ENCODE measurements around the gene ZNF500.

GRCh38 chr16:4750896-4751295 lies 16.1 kb downstream of the ZNF500 start:
- TF ChIP-seq, protein P1, sequence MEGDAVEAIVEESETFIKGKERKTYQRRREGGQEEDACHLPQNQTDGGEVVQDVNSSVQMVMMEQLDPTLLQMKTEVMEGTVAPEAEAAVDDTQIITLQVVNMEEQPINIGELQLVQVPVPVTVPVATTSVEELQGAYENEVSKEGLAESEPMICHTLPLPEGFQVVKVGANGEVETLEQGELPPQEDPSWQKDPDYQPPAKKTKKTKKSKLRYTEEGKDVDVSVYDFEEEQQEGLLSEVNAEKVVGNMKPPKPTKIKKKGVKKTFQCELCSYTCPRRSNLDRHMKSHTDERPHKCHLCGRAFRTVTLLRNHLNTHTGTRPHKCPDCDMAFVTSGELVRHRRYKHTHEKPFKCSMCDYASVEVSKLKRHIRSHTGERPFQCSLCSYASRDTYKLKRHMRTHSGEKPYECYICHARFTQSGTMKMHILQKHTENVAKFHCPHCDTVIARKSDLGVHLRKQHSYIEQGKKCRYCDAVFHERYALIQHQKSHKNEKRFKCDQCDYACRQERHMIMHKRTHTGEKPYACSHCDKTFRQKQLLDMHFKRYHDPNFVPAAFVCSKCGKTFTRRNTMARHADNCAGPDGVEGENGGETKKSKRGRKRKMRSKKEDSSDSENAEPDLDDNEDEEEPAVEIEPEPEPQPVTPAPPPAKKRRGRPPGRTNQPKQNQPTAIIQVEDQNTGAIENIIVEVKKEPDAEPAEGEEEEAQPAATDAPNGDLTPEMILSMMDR (IDR thresholded peaks at IDR 0.05; ENCODE audit: insufficient read depth, low read length, poor library complexity, severe bottlenecking) = no peak
- no peak for TF ChIP-seq EZH2phosphoT487 (conservative IDR thresholded peaks at IDR 0.05; ENCODE audit: low read length)

Data from SU-DHL-6 (cell line).